ENCODE data around the gene ALDH2.
"Not testable (repeated sequence)": the region's sequence is repeated elsewhere in the genome, so short reads cannot be mapped to it uniquely, and the experiment has no call there.

The ALDH2 gene

GRCh38 chr12:111758120-111758561, 8.6 kb upstream of the ALDH2 start:
- in situ Hi-C loops (cut with MboI; ENCODE audit: low sequenced_read_pairs), result loop anchor here (10.0 kb wide), 1 partner anchor 57 kb away; no protein-coding TSS in a partner anchor

- in situ Hi-C loops (cut with MboI; ENCODE audit: low sequenced_read_pairs), result loop anchor here (10.0 kb wide), 1 partner anchor 56 kb away; no protein-coding TSS in a partner anchor
These were observed 7.5 kb upstream of the ALDH2 start for GRCh38 chr12:111759271-111759670.

- in situ Hi-C loops (cut with MboI; ENCODE audit: low sequenced_read_pairs), result loop anchor here (10.0 kb wide), 1 partner anchor 55 kb away; no protein-coding TSS in a partner anchor
These were observed 6.7 kb upstream of the ALDH2 start for GRCh38 chr12:111759991-111760390.

- in situ Hi-C loops (cut with MboI; ENCODE audit: low sequenced_read_pairs), result no loop called here
These were observed 5.6 kb upstream of the ALDH2 start for GRCh38 chr12:111761099-111761498.

GRCh38 chr12:111761706-111762105, 5.0 kb upstream of the ALDH2 start:
- in situ Hi-C loops (cut with MboI; ENCODE audit: low sequenced_read_pairs), result no loop called here

GRCh38 chr12:111763552-111763951, 3.2 kb upstream of the ALDH2 start:
- in situ Hi-C loops (cut with MboI; ENCODE audit: low sequenced_read_pairs), result not testable (repeated sequence)

GRCh38 chr12:111764120-111764821, 2.5 kb upstream of the ALDH2 start:
- in situ Hi-C loops (cut with MboI; ENCODE audit: low sequenced_read_pairs), result no loop called here

- in situ Hi-C loops (cut with MboI; ENCODE audit: low sequenced_read_pairs), result no loop called here
These were observed 827 bp downstream of the ALDH2 start for GRCh38 chr12:111767362-111768158.

GRCh38 chr12:111768159-111768895, 1.6 kb downstream of the ALDH2 start:
- in situ Hi-C loops (cut with MboI; ENCODE audit: low sequenced_read_pairs), result no loop called here

GRCh38 chr12:111769599-111769998, 2.9 kb downstream of the ALDH2 start:
- in situ Hi-C loops (cut with MboI; ENCODE audit: low sequenced_read_pairs), result no loop called here

GRCh38 chr12:111773801-111774551, 7.2 kb downstream of the ALDH2 start:
- in situ Hi-C loops (cut with MboI; ENCODE audit: low sequenced_read_pairs), result no loop called here

GRCh38 chr12:111775205-111776193, 8.8 kb downstream of the ALDH2 start:
- in situ Hi-C loops (cut with MboI; ENCODE audit: low sequenced_read_pairs), result no loop called here

- in situ Hi-C loops (cut with MboI; ENCODE audit: low sequenced_read_pairs), result no loop called here
These were observed 10.2 kb downstream of the ALDH2 start for GRCh38 chr12:111776836-111777344.

- in situ Hi-C loops (cut with MboI; ENCODE audit: low sequenced_read_pairs), result no loop called here
These were observed 10.8 kb downstream of the ALDH2 start for GRCh38 chr12:111777345-111778045.

GRCh38 chr12:111780166-111780565, 13.4 kb downstream of the ALDH2 start:
- in situ Hi-C loops (cut with MboI; ENCODE audit: low sequenced_read_pairs), result no loop called here

- in situ Hi-C loops (cut with MboI; ENCODE audit: low sequenced_read_pairs), result no loop called here
These were observed 13.9 kb downstream of the ALDH2 start for GRCh38 chr12:111780615-111781014.

GRCh38 chr12:111781085-111781658, 14.4 kb downstream of the ALDH2 start:
- in situ Hi-C loops (cut with MboI; ENCODE audit: low sequenced_read_pairs), result no loop called here

- in situ Hi-C loops (cut with MboI; ENCODE audit: low sequenced_read_pairs), result no loop called here
These were observed 16.3 kb downstream of the ALDH2 start for GRCh38 chr12:111783046-111783445.

Measured in HL-60/S4 (cell line).